Measurements from ENCODE around the gene UQCR10.

DNA sequence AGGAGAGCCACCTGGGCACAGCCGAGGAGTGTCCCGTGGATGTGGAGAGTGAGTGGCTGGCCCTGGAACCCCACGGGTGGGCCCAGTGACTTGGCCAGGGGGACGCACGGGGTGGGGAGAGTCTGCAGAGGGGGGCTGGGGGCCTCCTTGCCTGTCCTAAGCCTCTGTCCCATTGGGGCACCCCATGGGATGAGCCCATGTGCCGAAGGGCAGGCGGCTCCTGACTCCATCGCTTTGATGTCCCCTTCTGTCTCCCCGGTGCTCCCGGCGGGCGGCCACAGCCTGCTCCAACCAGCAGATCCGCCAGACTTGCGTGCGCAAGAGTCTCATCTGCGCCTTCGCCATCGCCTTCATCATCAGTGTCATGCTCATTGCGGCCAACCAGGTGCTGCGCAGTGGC is 38.0 kb upstream of the UQCR10 start:
- TF ChIP-seq, protein P1, sequence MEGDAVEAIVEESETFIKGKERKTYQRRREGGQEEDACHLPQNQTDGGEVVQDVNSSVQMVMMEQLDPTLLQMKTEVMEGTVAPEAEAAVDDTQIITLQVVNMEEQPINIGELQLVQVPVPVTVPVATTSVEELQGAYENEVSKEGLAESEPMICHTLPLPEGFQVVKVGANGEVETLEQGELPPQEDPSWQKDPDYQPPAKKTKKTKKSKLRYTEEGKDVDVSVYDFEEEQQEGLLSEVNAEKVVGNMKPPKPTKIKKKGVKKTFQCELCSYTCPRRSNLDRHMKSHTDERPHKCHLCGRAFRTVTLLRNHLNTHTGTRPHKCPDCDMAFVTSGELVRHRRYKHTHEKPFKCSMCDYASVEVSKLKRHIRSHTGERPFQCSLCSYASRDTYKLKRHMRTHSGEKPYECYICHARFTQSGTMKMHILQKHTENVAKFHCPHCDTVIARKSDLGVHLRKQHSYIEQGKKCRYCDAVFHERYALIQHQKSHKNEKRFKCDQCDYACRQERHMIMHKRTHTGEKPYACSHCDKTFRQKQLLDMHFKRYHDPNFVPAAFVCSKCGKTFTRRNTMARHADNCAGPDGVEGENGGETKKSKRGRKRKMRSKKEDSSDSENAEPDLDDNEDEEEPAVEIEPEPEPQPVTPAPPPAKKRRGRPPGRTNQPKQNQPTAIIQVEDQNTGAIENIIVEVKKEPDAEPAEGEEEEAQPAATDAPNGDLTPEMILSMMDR (IDR thresholded peaks at IDR 0.05; ENCODE audit: low read depth, low read length, poor library complexity, severe bottlenecking): no peak
- no peak for TF ChIP-seq EZH2phosphoT487 (IDR thresholded peaks at IDR 0.05; ENCODE audit: borderline replicate concordance, low read length)
